B cell (primary cell): ENCODE data around the gene TBC1D9B. TPM values are rescaled to one million over a fixed set of nuclear protein-coding genes. Genes with fewer than 3 reads are reported as not detected.

Experiments used
- ATAC-seq: fragments of 200-7000 bp; cut with Tn5 transposase; one replicate; pipeline ENCODE4 v1.10.0; 2021; ENCODE audit warnings: low read depth, mild to moderate bottlenecking, moderate number of reproducible peaks, moderate library complexity
- CTCF ChIA-PET: fragments of 350-600 bp; sonication (Branson Sonifier 250); formaldehyde crosslinking; loops from one replicate; lab custom pipeline; 2021; ENCODE audit warnings: antibody characterized with exemption, inconsistent platforms; lab: Charles Lee
- POLR2A ChIA-PET: fragments of 350-600 bp; sonication (Branson Sonifier 250); formaldehyde crosslinking; loops from one replicate; lab custom pipeline; 2021; ENCODE audit warnings: antibody characterized with exemption; lab: Charles Lee
- DNase-seq: peaks from one replicate; pipeline ENCODE4 v3.0.0; 2013
- H2AFZ ChIP-seq: 2 replicates; pipeline ENCODE4 v1.6.1; 2012; ENCODE audit warnings: mild to moderate bottlenecking, low read depth, low read length; ENCODE audit not compliant: insufficient read depth, poor library complexity, severe bottlenecking
- H3K27ac ChIP-seq, 2 donors: 1 replicate in 1 of 2; 2 replicates in 1 of 2; pipeline ENCODE4 v1.5.1; 2012 to 2013; ENCODE audit warnings: low read length in 2 of 2, mild to moderate bottlenecking in 2 of 2, moderate library complexity in 1 of 2
- H3K27me3 ChIP-seq, 4 experiments: fragments of 200-600 bp in 1 of 4; sonication (generic) in 1 of 4; replicated peaks in 1 of 4; 1 replicate in 2 of 4; 2 replicates in 2 of 4; pipeline versions ENCODE4 v1.6.1 to v1.7.0; 2013 to 2016; ENCODE audit warnings: low read length in 3 of 4, mild to moderate bottlenecking in 2 of 4, mixed read lengths in 1 of 4, moderate library complexity in 1 of 4; ENCODE audit not compliant: insufficient read depth in 4 of 4, control insufficient read depth in 3 of 4; ENCODE audit errors: control extremely low read depth in 1 of 4
- H3K36me3 ChIP-seq, 2 experiments: replicated peaks in 1 of 2; 1 replicate in 1 of 2; 2 replicates in 1 of 2; pipeline versions ENCODE4 v1.6.1 to v1.7.1; 2013; ENCODE audit warnings: low read length in 1 of 2; ENCODE audit not compliant: insufficient read depth in 2 of 2, control insufficient read depth in 1 of 2; ENCODE audit errors: control extremely low read depth in 1 of 2, extremely low read depth in 1 of 2
- H3K4me1 ChIP-seq, 2 donors: fragments of 200-600 bp in 1 of 2; sonication (generic) in 1 of 2; 1 replicate in 1 of 2; 2 replicates in 1 of 2; pipeline versions ENCODE4 v1.5.1 to v1.6.1; 2013 to 2017; ENCODE audit warnings: low read length in 2 of 2; ENCODE audit not compliant: control insufficient read depth in 2 of 2, insufficient read depth in 2 of 2
- H3K4me2 ChIP-seq: replicated peaks from 2 replicates; pipeline ENCODE3; 2012; ENCODE audit warnings: mild to moderate bottlenecking, low read depth, low read length; ENCODE audit not compliant: poor library complexity, severe bottlenecking
- H3K4me3 ChIP-seq, 5 experiments: fragments of 200-600 bp in 1 of 5; sonication (generic) in 1 of 5; 1 replicate in 3 of 5; 2 replicates in 2 of 5; pipeline versions ENCODE4 v1.5.1 to v1.7.0; 2011 to 2016; ENCODE audit warnings: low read length in 4 of 5, mild to moderate bottlenecking in 4 of 5, low read depth in 2 of 5, control low read depth in 1 of 5, moderate library complexity in 1 of 5; ENCODE audit not compliant: insufficient read depth in 1 of 5; ENCODE audit errors: control extremely low read depth in 1 of 5, extremely low read depth in 1 of 5
- H3K79me2 ChIP-seq: fragments of 200-600 bp; sonication (generic); one replicate; pipeline ENCODE4 v1.6.0; 2016; ENCODE audit warnings: low read length; ENCODE audit not compliant: control insufficient read depth, insufficient read depth
- H3K9ac ChIP-seq: fragments of 200-600 bp; sonication (generic); 2 replicates; pipeline ENCODE4 v1.6.1; 2017; ENCODE audit warnings: mild to moderate bottlenecking, low read length, moderate library complexity
- H3K9me3 ChIP-seq, 3 donors: one replicate each; pipeline versions ENCODE4 v1.6.1 to v1.7.1; 2013; ENCODE audit warnings: low read length in 2 of 3; ENCODE audit not compliant: control insufficient read depth in 2 of 3, insufficient read depth in 1 of 3; ENCODE audit errors: control extremely low read depth in 1 of 3
- H4K20me1 ChIP-seq: 2 replicates; pipeline ENCODE4 v1.6.0; 2012; ENCODE audit warnings: mild to moderate bottlenecking, low read length; ENCODE audit not compliant: insufficient read depth, control insufficient read depth, poor library complexity, severe bottlenecking
- H3K27ac Mint-ChIP-seq: one replicate; pipeline ENCODE4 v1.8.0; 2021; ENCODE audit warnings: mixed read lengths
- H3K27me3 Mint-ChIP-seq: one replicate; pipeline ENCODE4 v1.8.0; 2021; ENCODE audit warnings: mixed read lengths
- H3K4me1 Mint-ChIP-seq: one replicate; pipeline ENCODE4 v1.8.0; 2021; ENCODE audit warnings: mixed read lengths
- H3K4me3 Mint-ChIP-seq: one replicate; pipeline ENCODE4 v1.8.0; 2021; ENCODE audit warnings: mixed read lengths
- H3K9me3 Mint-ChIP-seq: one replicate; pipeline ENCODE4 v1.8.0; 2022; ENCODE audit warnings: mixed read lengths; ENCODE audit not compliant: insufficient read depth
- CTCF ChIP-seq: fragments of 200-600 bp; IDR thresholded peaks from one replicate; pipeline ENCODE4 v1.8.0; 2022; ENCODE audit warnings: antibody characterized with exemption, mild to moderate bottlenecking
- EZH2 ChIP-seq: IDR thresholded peaks from 2 replicates; pipeline ENCODE4 v1.6.1; 2012; ENCODE audit warnings: borderline replicate concordance, low read depth, mild to moderate bottlenecking, moderate library complexity, low read length; ENCODE audit not compliant: insufficient read depth, poor library complexity, severe bottlenecking
- WGBS: methylation state at CpG from one replicate; pipeline ENCODE4 v1.1.5; 2013; ENCODE audit warnings: missing lambda C conversion rate; ENCODE audit not compliant: insufficient coverage; 5-methylcytosine and 5-hydroxymethylcytosine counted together
- intact Hi-C: fragments of 100-400 bp; cut with micrococcal nuclease; formaldehyde crosslinking; loops from one replicate; pipeline ENCODE4 v1.10.0; 2022
- polyA plus RNA-seq: library from polyadenylated mRNA; depleted of rRNA; stranded (reverse); fragments of >200 nt; gene quantifications from 2 replicates; pipeline ENCODE4 v1.2.3, GENCODE V29; 2012
- total RNA-seq, 2 donors: library from RNA; stranded (reverse); fragments of 120-200 nt in 1 of 2; gene quantifications; 1 replicate in 1 of 2; 2 replicates in 1 of 2; pipeline versions ENCODE4 v1.2.3 to v1.2.4, GENCODE V29; 2013 to 2022

The TBC1D9B gene
- total and polyA plus RNA-seq, 2 donors (not counting 1 experiment from before 2014, with no cell fraction given), result 143 to 144 TPM

GRCh38 chr5:179852993-179853547 is 54.6 kb downstream of the TBC1D9B start:
- Histone ChIP-seq H3K79me2 (peaks cover 43% of the 10 kb centered on the region), H3K36me3 (peaks cover 6 to 29% of the 10 kb centered on the region in 2 experiments), H3K27me3 (no peaks in the 10 kb centered on the region), H3K9me3 (no peaks in the 10 kb centered on the region), H3K4me3 (no peak overlapping the region), H3K9ac (peak overlapping the region; percentile 15), H3K4me2 (peak overlapping the region; percentile 55), H3K27ac (peak overlapping the region; percentile 10 to 60), H3K4me1 (peaks cover 21 to 38% of the 10 kb centered on the region in 2 donors), H4K20me1 (peaks cover 15% of the 10 kb centered on the region), H2AFZ (peak overlapping the region; percentile 26)
- peak overlapping the region; percentile 51 for H3K4me3 Mint-ChIP-seq
- peaks cover 35% of the 10 kb centered on the region for H3K4me1 Mint-ChIP-seq
- DNase-seq, result peak; percentile 77
- peak overlapping the region; percentile 87 for H3K27ac Mint-ChIP-seq
- ChIA-PET POLR2A (no interaction called here), CTCF (interaction anchor here (0.9 to 6.5 kb wide), 3 partner anchors 9 to 51 kb away, joined by 3 to 21 read pairs (median 3); no protein-coding TSS in a partner anchor)
- peak; percentile 85 for ATAC-seq
- TF ChIP-seq EZH2, result no peak
- no peak for TF ChIP-seq CTCF
- no peaks in the 10 kb centered on the region for H3K9me3 Mint-ChIP-seq
- intact Hi-C loops, result no loop called here
- WGBS, result 43% methylated on average over 3 of the region's 8 CpGs
- H3K27me3 Mint-ChIP-seq, result no peaks in the 10 kb centered on the region

DNA sequence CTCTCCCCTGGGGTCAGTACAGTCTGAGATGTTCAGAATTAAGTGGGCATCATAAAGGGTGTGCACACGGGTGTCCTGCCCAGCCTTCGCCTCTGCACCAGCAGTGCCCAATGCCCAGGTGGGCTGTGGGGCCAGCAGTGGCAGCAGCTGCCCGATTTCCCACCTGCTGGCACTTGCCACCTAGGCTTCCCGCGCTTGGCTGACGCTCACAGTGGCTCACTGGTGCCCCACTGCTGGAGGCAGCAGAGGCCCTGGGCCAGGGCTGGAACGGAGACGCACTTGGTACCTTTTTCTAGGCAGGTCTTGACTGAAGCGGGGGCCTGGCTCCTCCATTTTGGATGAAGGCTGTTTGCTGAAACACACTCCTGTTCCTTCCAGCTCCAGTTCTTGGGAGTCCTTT is 66.1 kb downstream of the TBC1D9B start:
- no peaks in the 10 kb centered on the region for H3K27me3 ChIP-seq
- peaks cover 2% of the 10 kb centered on the region for H3K79me2 ChIP-seq
- H3K9me3 ChIP-seq, result peaks cover 0 to 16% (median 0%) of the 10 kb centered on the region in 3 donors
- peaks cover 12% of the 10 kb centered on the region for H4K20me1 ChIP-seq
- H3K9ac ChIP-seq, result no peak overlapping the region
- no peak overlapping the region for H3K4me3 Mint-ChIP-seq
- ChIA-PET POLR2A (no interaction called here), CTCF (no interaction called here)
- H3K27me3 Mint-ChIP-seq, result no peaks in the 10 kb centered on the region
- DNase-seq, result no peak
- peaks cover 3% of the 10 kb centered on the region for H3K9me3 Mint-ChIP-seq
- H3K4me1 ChIP-seq, result peaks cover 0 to 4% of the 10 kb centered on the region in 2 donors
- TF ChIP-seq CTCF (no peak), EZH2 (no peak)
- H3K4me3 ChIP-seq, result no peak overlapping the region
- no peak overlapping the region for H3K4me2 ChIP-seq
- no peak overlapping the region for H3K27ac Mint-ChIP-seq
- WGBS, result 97% methylated on average over 9 of the region's 9 CpGs
- H3K36me3 ChIP-seq, result peaks cover 0 to 52% of the 10 kb centered on the region in 2 experiments
- intact Hi-C loops, result no loop called here
- no peak for ATAC-seq
- no peak overlapping the region for H2AFZ ChIP-seq
- H3K4me1 Mint-ChIP-seq, result peaks cover 3% of the 10 kb centered on the region
- H3K27ac ChIP-seq, result no peak overlapping the region
